Activated naive CD4-positive, alpha-beta T cell treated with anti-CD3 and anti-CD28 coated beads for 36 hours (primary cell): ENCODE results near the gene GTF2A1. TPM values are rescaled to one million over a fixed set of nuclear protein-coding genes. Genes with fewer than 3 reads are reported as not detected.
"Not testable (repeated sequence)": the region's sequence is repeated elsewhere in the genome, so short reads cannot be mapped to it uniquely, and the experiment has no call there.

ENCODE experiments used
- CTCF ChIA-PET: fragments of 350-600 bp; sonication (Branson Sonifier 250); formaldehyde crosslinking; loops from one replicate; lab custom pipeline; 2021; ENCODE audit warnings: antibody characterized with exemption; lab: Charles Lee
- DNase-seq: peaks from one replicate; pipeline ENCODE4 v3.0.0-alpha.2; 2020
- H3K27ac Mint-ChIP-seq: one replicate; pipeline ENCODE4 v1.8.0; 2021; ENCODE audit warnings: mild to moderate bottlenecking, mixed read lengths
- H3K27me3 Mint-ChIP-seq: one replicate; pipeline ENCODE4 v1.8.0; 2021; ENCODE audit warnings: low read depth, mixed read lengths
- H3K36me3 Mint-ChIP-seq: one replicate; pipeline ENCODE4 v1.8.0; 2021; ENCODE audit warnings: low read depth, mixed read lengths
- H3K4me1 Mint-ChIP-seq: one replicate; pipeline ENCODE4 v1.8.0; 2021; ENCODE audit warnings: low read depth, mixed read lengths
- H3K4me3 Mint-ChIP-seq: one replicate; pipeline ENCODE4 v1.8.0; 2021; ENCODE audit warnings: mild to moderate bottlenecking, moderate library complexity, mixed read lengths
- H3K9me3 Mint-ChIP-seq: one replicate; pipeline ENCODE4 v1.8.0; 2021; ENCODE audit warnings: mixed read lengths
- intact Hi-C: fragments of 100-400 bp; cut with micrococcal nuclease; formaldehyde crosslinking; loops from one replicate; pipeline ENCODE4 v1.15.1; 2023
- total RNA-seq, 2 experiments: library from RNA; stranded (reverse); gene quantifications; one replicate each; pipeline ENCODE4 v1.2.3, GENCODE V29; 2021

The GTF2A1 gene
- total RNA-seq, 2 experiments from 2014 or later: 38.3 to 42.9 TPM

DNA sequence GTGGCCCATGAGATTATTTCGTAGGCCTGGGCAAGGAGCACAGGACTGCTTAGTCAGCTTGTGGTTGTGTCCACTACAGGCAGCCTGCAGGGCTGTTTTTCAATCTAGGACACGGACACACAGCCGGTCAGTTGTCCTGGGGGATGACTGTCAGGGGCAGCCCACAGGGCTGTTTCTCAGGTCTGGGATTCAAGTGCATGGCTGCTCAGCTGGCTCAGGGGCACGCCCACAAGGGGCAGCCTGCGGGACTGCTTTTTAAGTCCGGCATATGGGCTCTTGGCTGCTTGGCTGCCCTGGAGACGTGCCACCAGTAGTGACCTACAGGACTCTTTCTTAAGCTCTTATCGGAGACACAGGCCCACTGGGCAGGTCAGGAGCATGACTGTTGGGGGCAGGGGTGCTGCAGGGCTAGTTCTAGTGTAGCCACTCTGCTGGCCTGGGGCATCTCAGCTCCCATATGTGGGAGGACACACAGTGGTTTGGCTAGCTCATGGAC, 26.6 kb upstream of the GTF2A1 start:
- Mint-ChIP-seq H3K36me3 (peaks cover 2% of the 10 kb centered on the region), H3K4me1 (no peaks in the 10 kb centered on the region), H3K9me3 (peaks cover 5% of the 10 kb centered on the region), H3K27ac (no peak overlapping the region), H3K4me3 (no peak overlapping the region), H3K27me3 (peaks cover 3% of the 10 kb centered on the region)
- no peak for DNase-seq
- intact Hi-C loops: no loop called here
- CTCF ChIA-PET: no interaction called here

DNA sequence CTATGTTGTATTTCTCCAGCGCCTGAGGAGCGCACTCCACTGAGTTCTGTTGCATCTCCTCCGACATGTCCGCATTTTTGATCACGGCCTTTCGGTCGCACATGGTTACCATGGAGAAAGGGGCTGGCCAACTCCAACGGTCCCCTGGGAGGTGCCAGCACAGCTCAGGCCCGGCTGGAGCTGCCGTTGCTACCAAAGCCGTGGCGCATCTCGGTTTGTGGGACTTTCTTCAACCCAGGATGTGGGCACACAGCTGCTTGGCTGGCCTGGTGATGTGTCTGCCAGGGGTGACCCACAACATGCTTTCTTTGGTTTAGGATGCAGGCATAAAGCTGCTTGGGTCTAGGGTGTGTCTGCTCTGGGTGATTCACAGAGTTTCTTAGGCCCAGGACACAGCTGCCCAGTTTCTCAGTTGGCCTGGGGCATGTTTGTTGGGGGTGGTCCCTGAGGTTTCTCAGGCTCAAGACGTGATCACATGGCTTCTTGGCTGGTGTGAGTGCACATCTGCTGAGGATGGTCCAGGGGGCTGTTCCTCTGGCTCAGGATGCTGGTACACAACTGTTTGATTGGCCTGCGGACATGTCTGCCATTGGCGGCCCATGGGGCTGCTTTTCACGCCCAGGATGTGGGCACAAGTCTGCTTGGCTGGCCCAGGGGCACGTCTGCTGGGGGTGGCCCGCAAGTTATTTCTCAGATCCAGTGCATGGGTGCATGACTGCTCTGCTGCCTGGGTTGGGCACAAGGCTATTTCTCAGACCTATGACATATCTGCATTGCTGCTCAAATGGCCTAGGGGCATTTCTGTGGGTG, 25.9 kb upstream of the GTF2A1 start:
- DNase-seq: no peak
- Mint-ChIP-seq H3K9me3 (peaks cover 5% of the 10 kb centered on the region), H3K27me3 (peaks cover 3% of the 10 kb centered on the region), H3K4me3 (no peak overlapping the region), H3K4me1 (no peaks in the 10 kb centered on the region), H3K36me3 (peaks cover 2% of the 10 kb centered on the region), H3K27ac (no peak overlapping the region)
- intact Hi-C loops: no loop called here
- CTCF ChIA-PET: interaction anchor here (0.6 kb wide), 1 partner anchor 100 kb away, joined by 3 read pairs; no protein-coding TSS in a partner anchor

DNA sequence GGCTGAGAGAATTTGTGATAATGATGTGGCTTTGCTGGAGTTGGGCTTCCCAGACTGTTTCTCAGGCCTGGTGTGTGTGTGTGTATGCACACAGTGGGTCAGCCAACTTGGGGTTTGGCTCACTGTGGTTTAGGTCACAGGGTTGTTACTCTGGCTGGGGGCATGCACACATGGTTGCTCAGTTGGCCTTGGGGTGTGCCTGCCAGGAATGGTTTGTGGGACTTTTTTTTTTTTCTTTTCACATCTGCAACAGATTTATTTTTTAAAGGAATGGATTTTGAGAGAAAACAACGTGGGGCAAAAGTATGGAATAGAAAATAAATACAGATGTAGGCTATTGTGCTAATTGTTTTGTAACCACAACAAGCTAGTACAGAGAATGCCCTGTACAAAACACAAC, 25.0 kb upstream of the GTF2A1 start:
- H3K27ac Mint-ChIP-seq: no peak overlapping the region
- peaks cover 3% of the 10 kb centered on the region for H3K27me3 Mint-ChIP-seq
- CTCF ChIA-PET: interaction anchor here (0.6 kb wide), 1 partner anchor 101 kb away, joined by 3 read pairs; no protein-coding TSS in a partner anchor
- peaks cover 2% of the 10 kb centered on the region for H3K36me3 Mint-ChIP-seq
- intact Hi-C loops: no loop called here
- DNase-seq: no peak
- no peaks in the 10 kb centered on the region for H3K4me1 Mint-ChIP-seq
- no peak overlapping the region for H3K4me3 Mint-ChIP-seq
- H3K9me3 Mint-ChIP-seq: peaks cover 5% of the 10 kb centered on the region

DNA sequence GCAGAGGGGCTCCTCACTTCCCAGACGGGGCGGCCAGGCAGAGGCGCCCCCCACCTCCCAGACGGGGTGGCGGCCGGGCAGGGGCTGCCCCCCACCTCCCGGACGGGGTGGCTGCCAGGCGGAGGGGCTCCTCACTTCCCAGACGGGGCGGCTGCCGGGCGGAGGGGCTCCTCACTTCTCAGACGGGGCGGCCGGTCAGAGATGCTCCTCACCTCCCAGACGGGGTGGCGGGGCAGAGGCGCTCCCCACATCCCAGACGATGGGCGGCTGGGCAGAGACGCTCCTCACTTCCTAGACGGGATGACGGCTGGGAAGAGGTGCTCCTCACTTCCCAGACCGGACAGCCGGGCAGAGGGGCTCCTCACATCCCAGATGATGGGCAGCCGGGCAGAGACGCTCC, 23.7 kb upstream of the GTF2A1 start:
- H3K9me3 Mint-ChIP-seq, H3K36me3 Mint-ChIP-seq, H3K4me1 Mint-ChIP-seq, intact Hi-C loops, DNase-seq, H3K4me3 Mint-ChIP-seq, H3K27me3 Mint-ChIP-seq, H3K27ac Mint-ChIP-seq, CTCF ChIA-PET: not testable (repeated sequence)

DNA sequence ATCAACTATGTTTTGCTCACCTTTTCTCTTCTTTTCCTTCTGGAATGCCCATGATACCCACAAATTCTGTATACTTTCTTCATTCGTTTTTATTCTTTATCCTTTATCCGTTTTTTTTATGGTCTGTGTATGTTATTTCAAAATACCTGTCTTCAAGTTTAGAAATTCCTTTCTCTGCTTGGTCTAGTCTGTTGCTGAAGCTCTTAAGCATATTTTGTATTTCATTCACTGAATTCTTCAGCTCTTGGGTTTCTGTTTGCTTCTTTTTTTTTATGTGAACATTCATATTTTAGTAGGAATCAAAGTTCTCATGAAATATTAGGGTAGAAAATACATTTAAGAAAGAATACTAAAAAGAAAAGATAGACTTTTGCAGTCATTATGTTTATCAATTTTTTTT, 22.7 kb upstream of the GTF2A1 start:
- no peak overlapping the region for H3K4me3 Mint-ChIP-seq
- peaks cover 5% of the 10 kb centered on the region for H3K9me3 Mint-ChIP-seq
- peaks cover 3% of the 10 kb centered on the region for H3K27me3 Mint-ChIP-seq
- H3K4me1 Mint-ChIP-seq: no peaks in the 10 kb centered on the region
- no peak for DNase-seq
- CTCF ChIA-PET: no interaction called here
- H3K36me3 Mint-ChIP-seq: peaks cover 2% of the 10 kb centered on the region
- no peak overlapping the region for H3K27ac Mint-ChIP-seq
- intact Hi-C loops: no loop called here

DNA sequence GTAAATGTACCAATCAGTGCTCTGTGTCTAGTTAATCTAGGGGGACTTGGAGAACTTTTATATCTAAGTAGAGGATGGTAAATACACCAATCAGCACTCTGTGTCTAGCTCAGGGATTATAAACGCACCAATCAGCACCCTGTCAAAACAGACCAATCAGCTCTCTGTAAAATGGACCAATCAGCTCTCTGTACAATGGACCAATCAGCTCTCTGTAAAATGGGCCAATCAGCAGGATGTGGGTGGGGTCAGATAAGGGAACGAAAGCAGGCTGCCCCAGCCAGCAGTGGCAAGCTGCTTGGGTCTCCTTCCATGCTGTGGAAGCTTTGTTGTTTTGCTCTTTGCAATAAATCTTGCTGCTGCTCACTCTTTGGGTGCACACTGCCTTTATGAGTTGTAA, 16.1 kb upstream of the GTF2A1 start:
- H3K36me3 Mint-ChIP-seq, H3K27me3 Mint-ChIP-seq, H3K4me1 Mint-ChIP-seq, H3K4me3 Mint-ChIP-seq, H3K27ac Mint-ChIP-seq, intact Hi-C loops, H3K9me3 Mint-ChIP-seq, DNase-seq: not testable (repeated sequence)
- CTCF ChIA-PET: interaction anchor here (0.5 kb wide), 1 partner anchor 28 kb away, joined by 6 read pairs; no protein-coding TSS in a partner anchor

DNA sequence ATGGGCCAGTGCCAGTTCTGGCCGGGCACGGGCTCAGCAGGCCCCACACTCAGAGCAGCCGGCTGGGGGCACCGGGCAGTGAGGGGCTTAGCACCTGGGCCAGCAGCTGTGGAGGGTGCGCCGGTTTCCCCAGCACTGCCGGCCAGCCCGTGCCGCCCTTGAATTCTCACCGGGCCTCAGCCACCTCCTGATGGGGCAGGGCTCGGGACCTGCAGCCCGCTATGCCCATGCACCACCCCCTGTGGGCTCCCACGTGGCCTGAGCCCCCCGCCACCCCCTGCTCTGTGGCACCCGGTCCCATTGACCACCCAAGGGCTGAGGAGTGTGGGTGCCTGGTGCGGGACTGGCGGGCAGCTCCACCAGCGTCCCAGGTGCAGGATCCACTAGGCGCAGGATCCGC, 15.4 kb upstream of the GTF2A1 start:
- no peak overlapping the region for H3K4me3 Mint-ChIP-seq
- no peak overlapping the region for H3K27ac Mint-ChIP-seq
- H3K4me1 Mint-ChIP-seq: peaks cover 2% of the 10 kb centered on the region
- DNase-seq: no peak
- CTCF ChIA-PET: no interaction called here
- no peaks in the 10 kb centered on the region for H3K27me3 Mint-ChIP-seq
- intact Hi-C loops: no loop called here
- H3K36me3 Mint-ChIP-seq: no peaks in the 10 kb centered on the region
- H3K9me3 Mint-ChIP-seq: peaks cover 5% of the 10 kb centered on the region

DNA sequence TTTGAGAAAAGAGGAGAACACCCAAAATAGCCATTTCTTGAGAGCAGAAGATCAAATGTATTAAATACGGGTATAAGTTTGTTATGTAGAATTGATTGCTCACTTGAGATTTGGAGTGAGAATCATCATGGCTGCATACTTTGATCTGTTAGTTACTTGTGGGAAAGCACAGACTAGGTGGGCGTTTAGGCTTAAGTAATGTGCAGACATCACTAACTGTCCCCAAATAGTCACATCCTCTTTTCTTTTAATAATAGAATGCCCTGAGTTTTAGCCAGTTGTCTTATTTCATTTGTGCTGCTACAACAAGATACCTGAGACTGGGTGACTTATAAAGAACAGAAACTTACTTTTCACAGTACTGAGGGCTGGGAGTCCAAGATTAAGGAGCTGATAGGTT, 14.3 kb upstream of the GTF2A1 start:
- Mint-ChIP-seq H3K27ac (no peak overlapping the region), H3K27me3 (no peaks in the 10 kb centered on the region), H3K9me3 (peaks cover 5% of the 10 kb centered on the region), H3K4me3 (no peak overlapping the region), H3K4me1 (peaks cover 2% of the 10 kb centered on the region), H3K36me3 (no peaks in the 10 kb centered on the region)
- CTCF ChIA-PET: no interaction called here
- DNase-seq: no peak
- intact Hi-C loops: no loop called here

DNA sequence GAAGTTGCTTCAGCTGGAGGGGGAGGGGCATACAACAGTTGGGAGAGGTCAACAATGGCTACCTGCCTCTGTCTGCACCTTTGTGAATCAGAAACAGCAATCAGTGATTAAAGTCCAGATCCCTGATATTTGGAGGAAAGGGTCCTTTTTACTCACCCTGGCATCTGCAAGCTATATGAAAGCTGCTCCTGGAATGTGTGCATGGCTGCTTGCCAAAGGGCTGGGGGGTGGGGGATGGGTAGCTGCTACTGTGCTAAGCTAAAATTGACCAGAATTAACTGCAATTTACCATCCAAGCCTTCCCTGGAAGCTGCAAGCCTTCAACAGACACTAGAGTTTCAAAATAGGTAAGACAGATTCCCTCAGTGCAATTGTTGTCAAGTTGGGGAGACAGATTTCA, 13.5 kb upstream of the GTF2A1 start:
- no peak for DNase-seq
- Mint-ChIP-seq H3K36me3 (no peaks in the 10 kb centered on the region), H3K4me3 (no peak overlapping the region), H3K9me3 (peaks cover 5% of the 10 kb centered on the region), H3K27ac (no peak overlapping the region), H3K27me3 (no peaks in the 10 kb centered on the region), H3K4me1 (peaks cover 2% of the 10 kb centered on the region)
- intact Hi-C loops: no loop called here
- CTCF ChIA-PET: no interaction called here

DNA sequence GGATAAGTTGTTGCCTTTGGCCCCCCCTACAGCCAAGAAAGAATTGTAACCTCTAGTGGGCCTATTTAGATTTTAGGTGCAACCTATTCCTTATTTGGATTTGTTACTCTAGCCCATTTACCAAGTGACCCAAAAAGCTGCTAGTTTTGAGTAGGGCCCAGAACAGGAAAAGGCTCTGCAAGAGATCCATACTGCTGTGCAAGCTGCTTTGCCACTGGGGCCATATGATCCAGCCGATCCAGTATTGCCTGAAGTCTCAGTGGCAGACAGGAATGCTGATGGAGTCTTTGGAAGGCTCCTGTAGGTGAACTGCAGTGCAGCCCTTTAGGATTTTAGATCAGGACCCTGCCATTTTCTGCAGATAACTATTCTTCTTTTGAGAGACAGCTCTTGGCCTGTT, 12.9 kb upstream of the GTF2A1 start:
- intact Hi-C loops: no loop called here
- no peak for DNase-seq
- Mint-ChIP-seq H3K27me3 (no peaks in the 10 kb centered on the region), H3K4me1 (peaks cover 2% of the 10 kb centered on the region), H3K36me3 (no peaks in the 10 kb centered on the region), H3K9me3 (peaks cover 5% of the 10 kb centered on the region), H3K4me3 (no peak overlapping the region), H3K27ac (no peak overlapping the region)
- CTCF ChIA-PET: no interaction called here

DNA sequence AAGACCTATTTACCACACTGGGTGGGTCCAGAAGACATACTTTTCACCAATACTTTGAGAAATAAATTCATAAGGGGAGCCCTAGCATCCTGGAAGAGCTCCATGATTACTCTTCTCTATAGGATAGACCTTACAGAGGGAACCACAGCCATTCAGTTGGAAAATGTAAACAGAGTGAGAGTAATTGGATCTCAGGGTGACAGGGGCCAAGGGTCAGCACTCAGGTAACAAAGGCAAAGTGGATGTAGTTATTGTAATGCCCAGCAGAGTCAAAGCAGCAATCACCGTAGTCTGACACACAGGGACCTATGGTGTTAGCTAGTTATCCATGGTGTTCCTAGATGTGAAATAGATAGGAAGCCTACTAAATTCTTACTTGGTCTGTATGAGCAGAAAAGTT, 10.8 kb upstream of the GTF2A1 start:
- CTCF ChIA-PET: interaction anchor here (0.6 kb wide), 1 partner anchor 1017 kb away, joined by 3 read pairs; no protein-coding TSS in a partner anchor

DNA sequence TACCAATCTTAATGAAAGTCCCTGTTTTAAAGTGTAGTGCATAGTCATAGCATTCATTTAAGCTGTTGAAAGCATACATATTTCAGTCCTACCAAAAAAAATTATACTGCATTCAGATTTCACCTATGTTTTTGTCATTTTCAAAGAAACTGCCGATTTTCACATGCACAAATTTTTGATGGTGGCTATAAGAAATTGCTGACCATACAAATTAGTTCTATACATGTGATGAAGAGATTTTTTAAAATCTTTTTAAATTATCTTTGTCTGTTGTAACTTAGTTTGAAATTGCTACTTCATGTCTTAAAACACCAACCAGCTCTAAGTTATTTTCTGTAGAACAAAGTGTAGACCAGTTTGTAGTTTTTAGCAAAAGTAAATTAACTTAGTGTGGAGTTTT, 3.5 kb upstream of the GTF2A1 start:
- peaks cover 5% of the 10 kb centered on the region for H3K4me1 Mint-ChIP-seq
- no peak overlapping the region for H3K27ac Mint-ChIP-seq
- intact Hi-C loops: loop anchor here (5.0 kb wide), 1 partner anchor 213 kb away; no protein-coding TSS in a partner anchor
- peaks cover 5% of the 10 kb centered on the region for H3K36me3 Mint-ChIP-seq
- CTCF ChIA-PET: interaction anchor here (0.7 kb wide), 2 partner anchors 248 to 332 kb away, joined by 3 to 7 read pairs; no protein-coding TSS in a partner anchor
- no peak overlapping the region for H3K4me3 Mint-ChIP-seq
- DNase-seq: no peak
- no peaks in the 10 kb centered on the region for H3K9me3 Mint-ChIP-seq
- no peaks in the 10 kb centered on the region for H3K27me3 Mint-ChIP-seq

More for the DNA sequence above, 10.8 kb upstream of the GTF2A1 start:
- Mint-ChIP-seq H3K27ac (no peak overlapping the region), H3K9me3 (no peaks in the 10 kb centered on the region), H3K4me3 (no peak overlapping the region), H3K27me3 (no peaks in the 10 kb centered on the region), H3K4me1 (peaks cover 2% of the 10 kb centered on the region), H3K36me3 (no peaks in the 10 kb centered on the region)
- no peak for DNase-seq
- intact Hi-C loops: no loop called here

DNA sequence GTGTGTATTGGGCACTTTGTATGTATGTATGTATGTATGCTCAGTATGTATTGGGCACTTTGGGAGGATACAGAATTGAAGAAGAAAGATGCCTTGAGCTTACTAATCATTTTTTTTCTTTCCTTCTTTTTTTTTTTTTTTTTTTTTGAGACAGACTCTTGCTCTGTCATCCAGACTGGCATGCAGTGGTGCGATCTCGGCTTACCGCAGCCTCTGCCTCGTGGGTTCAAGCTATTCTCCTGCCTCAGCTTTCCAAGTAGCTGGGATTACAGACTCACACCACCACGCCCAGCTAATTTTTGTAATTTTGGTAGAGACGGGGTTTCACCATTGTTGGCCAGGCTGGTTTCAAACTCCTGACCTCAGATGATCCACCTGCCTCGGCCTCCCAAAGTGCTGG, 3.0 kb upstream of the GTF2A1 start:
- not testable (repeated sequence) for H3K4me1 Mint-ChIP-seq, H3K27ac Mint-ChIP-seq, H3K4me3 Mint-ChIP-seq, H3K27me3 Mint-ChIP-seq, H3K9me3 Mint-ChIP-seq, DNase-seq, H3K36me3 Mint-ChIP-seq
- CTCF ChIA-PET: interaction anchor here (0.7 kb wide), 2 partner anchors 249 to 332 kb away, joined by 3 to 7 read pairs; no protein-coding TSS in a partner anchor
- intact Hi-C loops: loop anchor here (5.0 kb wide), 1 partner anchor 214 kb away; no protein-coding TSS in a partner anchor
